NCI-H2196 (cell line): ENCODE data around the gene KCNH2.

Experiments
- DNase-seq: peaks from one replicate; lab custom pipeline; 2025; ENCODE audit not compliant: unreplicated experiment; lab: John Stamatoyannopoulos, UW

KCNH2 gene

DNA sequence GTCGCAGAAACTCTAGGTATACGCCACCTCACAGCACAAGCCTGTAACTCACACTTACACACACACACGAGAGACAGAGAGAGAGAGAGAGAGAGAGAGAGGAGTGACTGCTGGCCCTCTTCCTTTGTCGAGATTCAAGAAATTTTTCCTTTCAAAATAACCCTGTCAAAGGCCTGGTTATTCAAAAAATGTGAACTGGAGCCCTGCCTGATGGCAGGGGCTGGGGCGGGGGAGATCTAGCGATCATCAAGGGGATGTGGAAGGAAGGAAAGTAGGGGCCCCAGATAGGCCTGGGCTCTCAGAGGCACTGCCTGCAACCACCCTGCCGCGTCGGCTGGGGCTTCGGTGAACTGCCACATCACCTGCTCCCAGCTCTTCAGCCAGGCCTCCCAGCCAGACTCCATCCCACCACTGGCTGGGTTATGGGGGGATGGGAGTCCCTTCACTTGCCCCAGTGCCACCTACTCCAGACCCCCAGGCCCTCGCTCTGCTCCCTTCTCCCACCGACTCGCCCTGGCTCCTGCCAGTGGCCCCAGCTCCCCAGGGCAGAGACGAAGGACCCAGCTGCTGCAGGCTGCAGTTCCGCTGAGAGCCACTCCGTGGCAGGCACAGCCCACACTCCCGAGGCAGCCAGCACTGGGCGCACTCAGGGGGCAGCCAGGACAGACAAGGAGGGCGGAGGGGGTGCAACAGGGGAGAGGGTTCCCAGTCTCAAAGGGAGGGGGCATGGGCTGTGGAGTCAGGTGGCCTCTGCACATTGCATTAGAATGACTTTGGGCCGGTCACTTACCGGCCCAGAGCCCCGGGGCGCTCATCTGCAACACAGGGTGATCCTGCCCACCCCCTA lies 15.3 kb downstream of the KCNH2 start:
- DNase-seq, result peak; percentile 42

DNA sequence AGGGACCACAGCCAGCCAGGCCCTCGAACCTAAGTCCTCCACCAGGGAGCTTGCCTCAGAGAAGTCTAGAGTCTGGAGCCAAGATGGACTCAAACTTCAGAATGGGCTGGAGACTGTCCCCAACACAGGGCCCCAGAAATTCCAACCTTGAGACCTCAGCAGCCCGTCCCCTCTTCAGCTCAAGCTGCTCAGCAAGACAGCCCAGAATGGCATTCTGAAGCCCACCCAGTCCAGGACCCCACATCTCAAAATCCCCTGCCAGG lies 15.9 kb downstream of the KCNH2 start:
- no peak for DNase-seq

DNA sequence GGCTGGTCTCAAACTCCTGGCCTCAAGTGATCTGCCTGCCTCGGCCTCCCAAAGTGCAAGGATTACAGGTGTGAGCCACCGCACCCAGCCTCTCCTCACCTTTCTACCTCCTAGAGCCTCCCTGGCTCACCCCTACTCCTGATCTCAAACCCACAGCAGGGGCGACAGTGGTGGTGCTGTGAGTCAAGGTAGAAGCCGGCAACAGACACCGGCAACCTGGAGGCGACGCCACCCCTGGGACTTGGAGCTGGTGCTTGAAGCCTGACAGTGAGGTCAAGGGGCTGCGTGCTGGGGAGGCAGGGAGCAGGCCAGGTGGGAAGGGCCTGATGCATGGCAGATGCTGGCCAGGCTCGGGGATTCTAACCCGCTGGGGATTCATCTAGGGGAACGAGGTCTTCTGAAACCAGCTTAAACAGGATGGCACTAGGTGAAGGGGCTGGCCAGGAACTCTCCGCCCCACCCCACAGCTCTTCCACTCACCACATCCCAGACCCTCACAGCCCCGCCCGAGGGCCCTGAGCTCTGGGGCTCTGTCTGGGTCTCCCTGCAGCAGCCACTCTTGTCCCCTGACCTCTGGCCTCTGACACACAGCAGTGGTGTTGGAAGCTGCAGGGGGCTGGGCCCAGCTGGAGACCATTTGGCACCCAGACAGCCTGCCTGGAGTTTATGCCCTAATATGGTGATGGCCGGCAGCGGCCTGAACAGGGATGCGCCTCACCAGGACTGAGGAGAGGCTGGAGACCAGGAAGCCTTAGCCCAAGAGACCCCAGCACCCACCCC lies 16.4 kb downstream of the KCNH2 start:
- DNase-seq, result no peak

DNA sequence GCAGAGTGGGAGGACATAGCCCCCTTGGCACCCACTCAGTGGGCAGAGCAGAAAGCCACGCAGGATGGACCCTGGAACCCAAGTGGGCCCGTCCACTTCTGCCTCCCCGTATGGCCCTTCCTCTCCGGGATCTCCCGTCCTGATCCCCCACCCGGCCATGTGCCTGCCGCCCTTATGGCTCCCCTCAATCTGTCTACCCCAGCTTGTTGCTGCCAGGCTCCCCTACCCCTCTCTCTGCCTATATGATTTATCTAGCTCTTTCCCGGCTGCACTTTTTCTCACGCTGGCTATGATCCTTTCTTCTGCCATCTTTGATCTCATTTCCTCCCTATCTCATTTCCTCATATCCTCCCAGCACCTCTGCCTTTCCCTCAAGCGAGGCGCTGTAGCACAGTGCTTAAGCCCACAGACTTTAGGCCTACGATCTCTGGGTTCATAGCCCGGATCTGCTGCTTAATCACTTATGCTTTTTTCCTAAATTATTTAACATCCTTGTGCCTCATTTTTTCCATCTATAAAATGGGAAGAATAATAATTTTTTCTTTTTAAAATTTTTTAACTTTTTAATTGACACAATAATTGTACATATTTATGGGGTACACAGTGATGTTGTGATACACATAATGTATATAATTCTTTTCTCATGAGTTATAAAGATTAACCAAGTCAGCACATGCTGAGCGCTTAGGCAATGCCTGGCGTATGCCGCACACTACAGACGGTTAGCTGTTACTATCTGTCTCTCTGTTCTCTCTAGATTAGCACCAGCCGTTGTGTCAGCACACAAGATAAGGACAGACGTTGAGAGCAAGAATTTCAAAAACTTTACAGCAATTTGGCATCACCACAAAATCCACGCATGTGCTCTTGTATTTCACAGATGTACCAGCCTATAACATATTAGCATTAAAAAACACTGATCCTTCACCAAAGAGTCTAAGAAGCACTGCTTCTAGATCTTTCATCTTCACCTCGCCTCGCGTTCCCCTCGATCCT lies 18.1 kb downstream of the KCNH2 start:
- DNase-seq, result no peak

DNA sequence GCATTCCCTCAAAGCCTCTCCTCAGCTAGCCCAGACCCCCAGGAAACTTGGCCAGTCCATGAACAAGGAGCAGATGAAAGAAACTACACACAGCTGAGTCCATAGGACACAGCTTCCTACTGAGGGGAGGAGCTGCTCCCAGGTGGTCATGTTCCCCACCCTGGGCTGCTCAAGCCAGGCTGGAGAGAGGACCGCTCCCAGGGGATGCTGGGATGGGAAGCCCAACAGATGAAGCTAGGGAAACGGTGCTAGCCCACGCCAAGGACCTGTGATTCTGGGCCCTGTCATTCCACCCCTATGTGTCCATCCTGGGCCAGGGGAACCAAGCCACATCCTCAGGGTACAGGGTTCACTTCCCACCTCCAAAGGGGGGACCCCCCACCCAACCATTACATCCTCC lies 19.0 kb downstream of the KCNH2 start:
- no peak for DNase-seq

DNA sequence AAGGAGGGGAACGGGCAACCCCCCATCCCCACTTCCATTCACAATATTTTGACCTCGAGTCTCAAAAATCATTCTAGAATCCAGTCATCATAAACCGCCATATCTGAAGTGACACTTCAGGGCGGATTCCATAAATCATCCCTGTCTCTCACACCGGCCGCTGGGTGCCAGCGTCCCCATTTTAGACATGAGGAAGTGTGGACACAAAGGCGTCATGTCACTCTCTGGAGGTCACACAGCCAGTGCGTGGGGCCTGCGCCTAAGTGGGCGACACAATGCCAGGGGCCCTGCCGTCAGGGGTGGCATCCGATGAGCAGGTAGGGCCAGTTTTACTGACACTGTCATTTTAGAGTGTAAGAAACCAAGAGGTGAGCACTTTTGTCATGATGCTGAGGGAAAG lies 19.5 kb downstream of the KCNH2 start:
- DNase-seq, result no peak

DNA sequence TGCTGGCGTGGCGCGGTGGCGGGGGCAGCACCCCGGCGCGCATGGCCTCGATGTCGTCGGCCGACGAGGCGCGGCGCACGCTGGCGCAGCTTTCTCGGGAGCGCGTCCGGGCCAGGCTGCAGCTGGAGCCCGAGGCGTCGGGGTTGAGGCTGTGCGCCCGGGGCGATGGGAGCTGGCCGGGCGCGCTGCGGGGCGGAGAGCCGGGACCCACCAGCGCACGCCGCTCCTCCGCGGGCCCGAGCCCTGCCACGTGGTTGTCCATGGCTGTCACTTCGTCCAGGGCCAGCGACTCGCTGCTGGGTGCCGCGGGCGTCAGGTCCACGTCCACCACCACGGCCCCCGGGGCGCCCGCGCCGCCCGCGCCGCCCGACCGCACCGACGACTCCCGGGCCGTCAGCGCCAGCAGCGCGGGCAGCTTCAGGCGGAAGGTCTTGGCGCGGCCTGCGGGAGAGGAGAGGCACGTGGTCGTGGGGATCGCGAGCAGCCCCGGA lies 20.0 kb downstream of the KCNH2 start:
- no peak for DNase-seq

DNA sequence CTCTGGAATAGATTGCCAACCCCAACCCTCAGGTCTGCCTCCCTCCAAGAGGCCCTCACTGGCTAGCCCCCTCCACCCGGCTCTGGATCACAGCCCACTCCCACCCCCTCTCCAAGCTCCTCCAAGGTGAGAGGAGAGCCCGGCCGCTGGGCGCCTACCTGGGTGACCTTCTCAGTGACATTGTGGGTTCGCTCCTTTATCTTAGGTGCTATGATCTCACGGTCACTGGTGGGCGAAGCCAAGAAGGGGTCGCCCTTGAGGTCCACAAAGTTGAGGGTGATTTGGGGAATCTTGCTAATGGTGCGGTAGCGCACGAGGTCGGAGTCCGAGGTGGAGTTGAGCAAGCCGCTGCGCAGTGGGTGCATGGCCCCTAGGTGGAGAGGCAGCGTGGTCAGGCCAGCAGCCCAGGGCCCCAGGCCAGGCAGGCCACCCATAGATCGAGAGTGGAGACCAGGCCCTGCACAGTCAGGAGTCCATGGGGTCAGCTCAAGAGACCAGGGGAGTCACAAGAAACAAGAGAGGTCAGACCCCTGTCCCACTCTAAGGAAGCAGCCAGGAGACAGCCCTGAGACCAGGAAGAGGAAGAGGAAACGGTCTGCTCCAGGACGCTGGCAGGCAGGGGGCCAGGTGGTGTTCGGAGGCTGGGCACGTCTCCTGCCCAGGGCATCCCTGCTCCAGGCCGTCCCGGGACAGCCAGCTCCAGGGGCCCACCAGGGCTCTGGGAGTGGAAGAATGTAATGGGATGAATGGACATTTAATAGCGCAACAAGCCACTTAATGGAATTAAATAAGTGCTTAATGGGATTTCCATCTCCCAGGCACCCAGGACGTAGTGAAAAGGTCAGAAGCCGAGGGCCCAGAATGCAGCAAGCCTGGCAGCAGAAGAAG lies 20.7 kb downstream of the KCNH2 start:
- DNase-seq, result no peak

DNA sequence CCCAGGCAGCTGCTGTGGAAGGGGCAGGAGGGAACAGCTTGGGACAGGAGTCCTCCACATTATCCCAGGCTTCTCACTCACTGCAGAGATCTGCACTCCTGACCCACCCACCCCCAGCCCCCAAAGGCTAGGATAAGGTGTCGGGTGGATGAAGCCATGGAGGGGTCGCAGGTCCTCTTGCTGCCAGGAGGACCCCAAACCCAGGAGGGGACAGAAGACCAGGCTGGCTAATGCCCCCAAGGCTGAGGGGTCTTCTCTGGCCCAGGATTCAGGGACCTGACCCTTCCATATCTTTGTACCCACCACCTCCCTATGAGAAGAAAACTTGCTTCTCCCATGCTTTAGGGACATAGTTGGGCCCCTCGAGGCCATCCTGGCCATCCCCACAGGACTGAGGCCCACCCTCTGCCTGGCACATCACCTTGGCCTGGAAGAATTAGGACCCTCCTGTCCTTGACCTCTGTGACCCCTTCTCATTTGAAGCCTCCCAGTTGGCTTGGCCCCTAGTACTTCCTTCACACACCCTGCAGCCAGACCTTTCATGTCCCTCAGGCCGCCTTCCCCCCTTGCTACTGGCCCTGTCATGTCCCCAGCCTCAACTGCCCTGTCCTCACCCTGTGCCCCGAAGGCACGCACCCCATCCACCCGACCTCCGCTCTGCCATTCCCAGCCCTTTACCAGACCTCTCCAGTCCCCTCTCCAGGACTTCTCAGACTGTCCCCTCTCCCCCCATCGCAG lies 21.6 kb downstream of the KCNH2 start:
- no peak for DNase-seq

DNA sequence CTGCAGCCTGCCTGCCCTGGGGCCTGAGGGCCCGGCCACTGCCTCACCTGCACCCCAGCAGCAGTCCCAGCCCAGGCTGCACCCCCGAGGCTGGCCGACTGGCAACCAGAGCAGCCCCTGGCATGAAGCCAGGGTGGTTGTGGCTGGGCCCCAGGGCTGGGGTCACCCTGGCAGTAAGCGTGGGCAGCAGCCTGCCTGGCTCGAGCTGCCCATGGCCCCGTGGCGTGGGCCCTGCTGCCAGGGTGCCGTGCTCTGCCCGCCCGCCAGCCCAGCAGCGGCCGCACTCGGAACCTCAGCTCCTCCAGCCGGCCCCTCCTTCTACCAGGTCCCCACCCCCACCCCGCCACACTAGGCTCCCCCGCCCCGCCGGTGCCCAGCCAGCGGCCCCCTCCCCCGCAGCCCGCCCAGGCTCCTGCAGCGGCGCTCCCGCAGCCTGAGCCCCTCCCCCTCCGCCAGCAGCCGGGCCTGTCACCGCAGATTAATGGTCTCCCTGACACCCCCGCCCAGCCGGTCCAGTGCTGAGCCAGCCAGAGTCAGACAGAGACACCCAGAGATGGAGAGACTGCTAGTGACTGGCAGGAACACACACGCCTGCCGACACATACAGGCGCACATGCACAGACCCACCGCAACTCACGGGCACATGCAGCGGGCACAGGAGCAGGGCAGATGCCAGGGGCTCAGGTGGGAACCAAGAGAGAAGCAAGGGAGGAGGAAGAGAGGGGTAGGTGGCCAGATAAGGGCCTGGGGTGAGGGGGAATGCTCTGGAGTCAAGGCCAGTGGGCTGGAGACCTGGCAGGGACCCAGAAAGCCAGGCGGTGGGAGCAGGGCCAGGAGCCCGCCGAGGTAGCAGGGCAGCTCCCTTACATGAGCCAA lies 22.4 kb downstream of the KCNH2 start:
- DNase-seq, result no peak

DNA sequence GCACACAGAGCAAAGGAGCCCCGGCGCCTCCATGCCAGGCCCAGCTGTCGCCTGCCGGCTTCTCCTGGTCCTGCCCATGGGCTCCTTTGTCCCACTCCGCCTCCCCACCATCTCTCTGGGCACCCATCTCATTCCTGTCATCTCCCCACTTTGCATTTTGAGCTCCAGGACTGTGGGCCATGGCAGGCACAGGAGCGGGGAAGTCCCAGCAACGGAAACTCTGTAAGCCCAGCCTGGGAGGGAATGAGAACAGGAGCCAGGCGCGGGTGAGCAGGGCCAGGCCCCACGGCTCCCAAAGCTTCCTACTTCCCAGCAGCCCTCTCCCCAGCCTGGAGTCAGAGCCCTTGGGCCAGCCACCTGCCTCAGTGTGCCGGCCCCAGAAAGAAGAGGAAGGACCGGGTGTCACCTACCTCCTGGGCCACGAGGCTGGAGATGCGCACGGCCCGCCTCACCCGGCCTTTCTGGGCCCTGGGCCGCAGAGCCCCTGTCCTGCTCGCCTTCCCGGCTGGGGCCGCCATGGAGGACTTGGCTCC lies 23.1 kb downstream of the KCNH2 start:
- DNase-seq, result no peak

DNA sequence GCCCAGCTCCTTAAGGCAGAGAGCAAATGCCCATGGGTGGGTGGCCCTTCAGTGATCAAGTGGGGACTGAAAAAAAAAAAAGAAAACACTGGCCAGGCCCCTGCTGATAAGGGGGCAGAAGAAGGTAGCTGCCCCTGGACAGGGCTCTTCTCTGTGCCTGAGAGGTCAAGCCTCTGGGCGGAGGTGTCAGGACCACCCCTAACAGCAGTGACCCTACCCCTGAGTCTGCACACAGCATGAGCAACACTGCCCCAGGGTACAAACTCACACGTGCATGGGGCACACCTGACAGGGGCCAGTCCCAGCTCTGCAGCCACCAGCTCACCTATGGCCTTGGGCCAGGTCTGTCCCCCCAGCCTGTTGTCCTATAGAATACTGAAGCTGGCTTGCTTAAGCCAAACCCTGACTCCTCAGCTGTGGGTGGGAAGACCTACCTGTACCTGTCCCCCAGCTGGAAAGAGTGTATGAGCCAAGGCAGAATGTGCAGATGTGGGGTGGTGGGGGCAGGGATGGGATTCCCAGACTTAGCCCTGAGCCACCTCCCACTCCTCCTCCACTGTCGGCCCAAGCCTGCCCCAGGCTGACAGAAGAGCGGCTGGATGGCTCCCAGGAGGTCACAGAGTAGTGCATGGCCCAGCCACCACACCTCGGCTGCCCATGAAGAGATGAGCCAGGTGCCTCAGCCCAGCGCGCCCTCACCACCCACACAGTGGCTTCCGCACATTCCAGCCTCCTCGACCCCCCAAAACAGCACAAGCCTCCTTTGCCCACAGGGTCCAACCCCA lies 23.7 kb downstream of the KCNH2 start:
- no peak for DNase-seq

DNA sequence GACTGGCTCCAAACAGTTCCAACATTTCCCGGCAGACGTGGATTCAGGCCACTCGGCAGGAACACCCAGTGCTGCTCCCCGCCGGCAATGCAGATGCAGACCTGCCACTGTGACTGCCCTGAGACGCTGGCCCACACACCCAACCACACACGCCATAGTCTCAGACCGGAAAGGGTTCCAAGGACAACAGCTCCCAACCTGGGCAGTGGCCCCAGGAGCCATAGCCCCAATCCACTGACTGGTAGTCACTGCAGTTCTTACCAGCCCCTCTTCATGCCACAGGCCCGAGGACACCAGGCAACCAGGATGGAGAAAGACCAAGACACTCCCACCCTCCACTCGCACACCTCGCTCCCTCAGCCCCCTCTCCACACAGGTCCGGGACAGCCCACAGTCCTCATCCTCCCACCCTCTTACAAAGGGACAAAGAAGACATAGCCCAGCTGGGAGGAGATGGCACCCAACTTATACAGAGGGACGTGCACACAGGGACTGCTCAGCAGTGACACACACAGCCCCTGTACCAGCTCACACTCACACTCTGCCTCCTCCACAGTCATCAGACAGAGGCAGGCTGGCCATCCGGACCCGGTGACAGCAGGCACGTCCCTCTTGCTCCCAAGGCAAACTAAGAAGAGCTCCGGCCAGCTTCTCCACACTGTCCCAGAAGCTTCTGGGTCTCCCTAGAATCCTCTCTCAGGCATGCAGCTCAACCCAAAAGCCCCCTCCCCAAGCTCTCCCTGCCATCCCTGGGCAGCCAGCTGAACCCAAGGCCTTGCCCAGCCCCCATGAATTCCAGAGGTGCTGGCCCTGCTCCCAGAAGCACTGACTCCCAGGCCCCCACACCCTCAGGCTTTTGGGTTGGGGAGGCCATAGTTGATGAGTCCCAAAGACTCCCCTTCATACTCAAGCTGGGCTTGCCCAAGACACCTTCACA lies 24.8 kb downstream of the KCNH2 start:
- DNase-seq, result no peak

DNA sequence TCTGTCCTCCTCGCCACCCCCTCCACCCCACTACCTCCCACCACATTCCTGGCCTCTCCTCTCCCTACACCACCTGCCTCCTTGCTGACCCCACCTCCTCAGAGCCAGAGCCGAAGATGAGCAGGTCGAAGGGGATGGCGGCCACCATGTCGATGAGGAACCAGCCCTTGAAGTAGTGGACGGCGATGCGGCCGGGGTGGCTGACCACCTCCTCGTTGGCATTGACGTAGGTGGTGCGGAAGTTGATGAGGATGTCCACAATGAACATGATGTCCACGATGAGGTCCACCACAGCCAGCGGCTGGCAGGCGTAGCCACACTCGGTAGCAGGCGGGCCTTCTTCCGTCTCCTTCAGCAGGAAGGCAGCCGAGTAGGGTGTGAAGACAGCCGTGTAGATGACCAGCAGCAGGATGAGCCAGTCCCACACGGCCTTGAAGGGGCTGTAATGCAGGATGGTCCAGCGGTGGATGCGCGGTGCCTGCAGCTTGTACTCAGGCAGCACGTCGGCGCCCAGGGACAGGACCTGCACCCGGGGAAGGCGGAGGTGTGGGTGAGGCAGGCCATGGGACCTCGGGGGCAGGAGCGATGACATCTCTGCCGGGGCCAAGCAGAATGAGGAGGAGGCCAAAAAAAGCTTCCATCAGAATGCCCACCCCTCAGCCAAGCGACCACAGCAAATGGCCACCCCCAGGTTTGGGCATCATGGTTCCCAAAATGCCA lies 25.6 kb downstream of the KCNH2 start:
- no peak for DNase-seq

DNA sequence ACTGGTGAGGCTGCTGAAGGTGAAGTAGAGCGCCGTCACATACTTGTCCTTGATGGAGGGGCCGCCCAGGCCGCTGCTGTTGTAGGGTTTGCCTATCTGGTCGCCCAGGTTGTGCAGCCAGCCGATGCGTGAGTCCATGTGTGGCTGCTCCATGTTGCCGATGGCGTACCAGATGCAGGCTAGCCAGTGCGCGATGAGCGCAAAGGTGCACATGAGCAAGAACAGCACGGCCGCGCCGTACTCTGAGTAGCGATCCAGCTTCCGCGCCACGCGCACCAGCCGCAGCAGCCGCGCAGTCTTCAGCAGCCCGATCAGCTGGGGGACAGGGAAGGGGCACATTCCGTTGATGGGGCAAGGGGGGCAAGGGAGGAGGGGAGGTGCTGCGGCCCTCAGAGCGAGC lies 26.6 kb downstream of the KCNH2 start:
- no peak for DNase-seq

DNA sequence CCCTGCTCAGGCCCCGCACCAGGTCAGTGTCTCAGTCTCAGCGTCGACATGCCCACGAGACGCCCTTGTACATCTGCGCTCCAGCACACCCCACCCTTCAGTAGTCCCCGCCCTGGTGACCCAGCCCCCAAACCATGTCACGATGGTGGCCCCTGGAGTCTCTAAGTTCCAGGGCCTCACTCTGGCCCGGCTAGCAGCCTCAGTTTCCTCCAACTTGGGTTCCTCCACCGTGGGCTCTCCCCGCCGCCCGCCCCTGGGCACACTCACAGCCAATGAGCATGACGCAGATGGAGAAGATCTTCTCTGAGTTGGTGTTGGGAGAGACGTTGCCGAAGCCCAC lies 27.0 kb downstream of the KCNH2 start:
- no peak for DNase-seq
